Stimulated activated CD8-positive, alpha-beta memory T cell treated with anti-CD3 and anti-CD28 coated beads, Interleukin-4, amount 100 ng/mL, for 24 hours (primary cell): ENCODE results near the gene POLR3A.
A peak's percentile ranks its signal among the peaks of the same experiment; 100 is the strongest.
"Not testable (repeated sequence)": the region's sequence is repeated elsewhere in the genome, so short reads cannot be mapped to it uniquely, and the experiment has no call there.

Source experiments
- DNase-seq: peaks from one replicate; pipeline ENCODE4 v3.0.0-alpha.2; 2020; ENCODE audit warnings: low read depth

Gene POLR3A

DNA sequence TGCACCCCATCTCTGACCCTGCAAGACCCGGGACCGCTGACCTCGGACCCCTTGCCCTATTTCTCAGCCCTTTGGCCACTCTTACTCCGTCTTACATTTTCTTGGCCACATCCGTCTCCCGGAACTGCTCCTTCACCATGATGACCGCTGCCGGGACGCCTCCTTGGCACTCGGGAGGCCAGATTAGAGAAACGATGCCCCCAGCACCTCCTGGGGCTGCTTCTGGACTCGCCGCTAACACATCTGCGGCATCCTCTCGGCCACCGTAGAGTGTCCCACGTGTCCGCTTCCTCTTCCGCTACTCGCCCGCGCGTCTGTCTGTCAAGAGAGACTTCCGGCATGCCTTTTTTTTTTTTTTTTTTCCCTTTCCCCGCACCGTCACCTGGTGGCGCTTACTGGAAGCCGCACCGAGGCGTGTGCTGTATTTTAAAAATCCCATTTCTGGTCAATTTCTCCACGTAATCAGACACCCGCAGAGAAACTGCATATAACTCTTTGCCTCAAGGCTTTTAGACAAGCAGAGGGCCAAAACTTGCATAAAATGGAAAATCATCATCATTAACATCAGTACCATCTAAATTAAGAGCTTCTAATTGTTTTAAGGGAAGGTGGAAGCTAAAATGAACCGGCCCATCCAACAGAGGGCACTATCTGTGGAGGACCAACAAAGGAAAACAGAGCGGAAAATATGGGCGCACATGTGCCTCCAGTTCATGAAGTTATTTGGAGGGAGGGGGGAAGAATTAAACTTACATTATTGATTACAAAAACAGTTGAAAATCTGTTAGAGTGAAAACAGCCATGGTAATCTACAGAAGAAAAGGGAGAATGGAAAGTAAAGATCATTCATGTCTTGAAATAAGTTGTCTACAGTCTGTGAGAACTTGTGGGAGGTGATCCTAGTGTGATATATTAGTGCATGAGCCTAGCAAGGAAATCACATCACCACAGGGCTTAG, at the start of gene POLR3A:
TSS of gene POLR3A (minus strand) at position 247 of the 958 bp plus-strand sequence. CDS start at position 139, 108 bp downstream.
- DNase-seq, result peak; percentile 85

DNA sequence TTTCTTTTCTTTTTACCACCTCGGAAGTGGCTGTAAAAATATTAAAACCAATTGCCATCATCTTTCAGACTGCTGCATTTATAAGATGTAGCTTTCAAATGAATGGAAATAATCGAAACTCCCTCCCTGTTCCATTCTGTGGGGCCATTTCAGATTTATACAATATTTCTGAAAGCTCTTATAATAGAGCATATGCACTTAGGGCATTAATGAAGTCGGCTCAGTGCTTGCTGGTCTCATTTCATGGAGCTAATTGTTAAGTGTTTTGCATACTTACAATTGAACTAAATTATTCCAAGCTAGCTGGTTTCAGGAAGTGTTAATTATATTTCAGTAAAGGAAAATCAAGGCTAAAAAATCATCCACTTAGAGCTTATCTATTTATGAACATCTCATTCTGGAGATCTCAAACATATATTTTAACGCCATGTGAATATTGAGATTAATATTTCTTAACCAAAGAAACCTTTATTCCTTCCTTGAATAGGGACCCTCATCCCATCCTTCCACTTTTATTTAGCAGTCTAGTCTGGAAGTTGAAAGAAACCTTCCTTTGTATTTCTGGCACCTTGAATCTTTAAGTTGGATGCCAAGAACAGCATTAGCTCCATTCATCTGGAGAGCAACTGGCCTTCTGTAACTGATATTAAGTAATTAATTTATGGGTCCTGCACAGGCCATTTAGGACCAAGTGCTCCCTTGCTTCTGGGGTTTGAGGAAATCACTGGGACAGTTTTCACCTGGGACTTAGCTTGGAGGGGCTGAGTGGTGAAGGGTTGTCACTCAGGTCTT, 49.4 kb upstream of the POLR3A start:
- no peak for DNase-seq

DNA sequence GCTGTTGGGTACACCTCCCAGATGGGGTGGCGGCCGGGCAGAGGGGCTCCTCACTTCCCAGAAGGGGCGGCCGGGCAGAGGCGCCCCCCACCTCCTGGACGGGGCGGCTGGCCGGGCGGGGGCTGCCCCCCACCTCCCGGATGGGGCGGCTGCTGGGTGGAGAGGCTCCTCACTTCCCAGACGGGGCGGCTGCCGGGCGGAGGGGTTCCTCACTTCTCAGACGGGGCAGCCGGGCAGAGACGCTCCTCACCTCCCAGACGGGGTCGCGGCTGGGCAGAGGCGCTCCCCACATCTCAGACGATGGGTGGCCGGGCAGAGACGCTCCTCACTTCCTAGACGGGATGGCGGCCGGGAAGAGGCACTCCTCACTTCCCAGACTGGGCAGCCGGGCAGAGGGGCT, 46.5 kb upstream of the POLR3A start:
- DNase-seq, result not testable (repeated sequence)

DNA sequence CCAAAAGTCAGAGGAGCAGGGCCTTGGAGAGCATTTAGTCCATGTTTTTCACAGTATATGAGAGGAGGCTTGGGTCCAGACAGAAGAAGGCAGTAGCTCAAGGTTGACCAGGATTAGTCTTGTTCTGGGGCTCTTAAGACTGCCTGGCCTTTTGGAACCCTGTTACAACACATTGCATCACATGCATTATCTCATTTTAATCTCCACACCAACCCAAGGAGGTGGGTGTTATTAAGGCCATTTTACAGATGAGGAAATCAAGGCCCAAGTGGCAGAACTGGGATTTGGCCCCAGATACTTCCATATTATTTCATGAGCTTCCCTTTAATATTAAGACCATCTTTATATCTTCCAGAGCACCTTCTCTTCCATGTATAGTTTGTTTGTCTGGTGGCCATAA, 43.2 kb upstream of the POLR3A start:
- no peak for DNase-seq

DNA sequence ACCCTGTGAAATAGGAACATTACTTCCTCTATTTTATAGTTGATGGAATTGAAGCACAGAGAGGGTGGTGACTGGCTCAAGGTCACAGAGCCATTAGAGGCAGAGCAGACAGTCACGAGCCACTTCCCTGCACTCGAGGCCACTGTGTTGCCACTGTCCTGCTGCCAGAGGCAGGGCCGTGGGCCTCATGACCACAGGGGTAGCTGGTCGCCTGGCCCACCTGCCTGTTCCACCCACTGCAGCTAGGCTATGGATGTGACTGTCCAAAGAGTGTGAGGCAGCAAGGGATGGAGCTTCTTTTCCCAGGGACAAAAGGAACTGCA, 42.5 kb upstream of the POLR3A start:
- no peak for DNase-seq

DNA sequence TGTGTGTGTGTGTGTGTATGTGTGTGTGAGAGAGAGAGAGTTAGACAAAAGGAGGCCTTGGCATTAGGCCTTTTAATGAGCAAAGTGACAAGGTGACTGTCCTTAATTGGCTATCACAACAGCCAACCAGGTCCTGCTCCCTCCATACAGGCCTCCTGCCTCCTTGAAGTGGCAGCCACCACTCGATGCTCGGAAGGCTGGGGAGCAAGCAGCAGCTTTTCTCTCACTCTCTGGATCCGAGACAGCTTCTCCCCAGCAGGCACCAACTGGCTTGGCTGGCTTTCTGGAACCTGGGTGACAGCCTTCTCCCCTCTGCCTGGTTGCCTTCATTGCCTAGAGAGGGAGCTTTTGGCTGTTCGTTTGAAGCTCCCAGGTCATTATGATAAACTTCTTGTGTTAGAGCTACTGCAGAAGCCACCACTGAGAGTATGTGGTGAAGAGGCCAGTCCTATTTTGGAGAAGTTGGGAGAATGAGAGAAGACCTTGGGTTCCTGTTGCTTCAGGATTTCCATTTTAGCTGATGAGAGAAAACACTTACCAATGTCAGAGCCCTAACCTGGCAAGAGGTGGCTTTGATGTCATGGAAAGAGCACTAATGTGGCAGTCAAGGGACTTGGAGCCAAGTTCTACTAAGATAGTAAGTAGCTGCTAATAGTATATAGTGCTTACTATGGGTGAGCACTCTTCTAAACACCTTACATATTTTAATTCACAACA, 42.0 kb upstream of the POLR3A start:
- DNase-seq, result no peak

DNA sequence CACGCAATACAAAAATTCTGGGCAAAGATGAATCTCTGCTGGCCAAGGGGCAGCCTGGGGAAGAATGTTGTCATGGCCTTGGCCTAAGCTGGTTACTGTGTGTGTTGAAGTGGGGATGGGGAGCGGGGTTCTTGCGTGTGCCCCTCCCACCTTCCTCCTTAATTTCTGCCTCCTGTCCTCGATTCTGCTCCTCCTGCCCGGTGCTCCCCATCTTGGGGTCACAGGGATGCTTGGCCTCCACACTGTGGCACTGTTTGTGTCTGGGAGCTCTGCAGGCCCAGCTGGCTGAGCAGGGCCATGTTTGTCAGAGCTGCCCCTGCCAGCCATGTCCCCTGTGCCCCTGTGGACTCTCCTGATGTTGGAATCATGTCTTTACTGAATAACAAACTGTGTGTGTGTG, 41.4 kb upstream of the POLR3A start:
- no peak for DNase-seq

DNA sequence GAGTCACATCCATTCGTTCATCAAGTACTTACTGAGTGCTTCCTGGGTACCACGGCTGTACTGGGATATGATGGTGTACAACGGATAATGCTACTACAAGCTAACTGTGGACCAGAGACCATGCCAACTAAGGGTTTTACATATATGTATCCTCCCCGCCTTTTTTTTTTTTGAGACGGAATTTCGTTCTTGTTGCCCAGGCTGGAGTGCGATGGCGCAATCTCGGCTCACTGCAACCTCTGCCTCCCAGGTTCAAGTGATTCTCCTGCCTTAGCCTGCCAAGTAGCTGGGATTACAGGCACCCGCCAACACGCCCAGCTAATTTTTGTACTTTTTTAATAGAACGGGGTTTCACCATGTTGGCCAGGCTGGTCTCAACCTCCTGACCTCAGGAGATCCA, 40.7 kb upstream of the POLR3A start:
- DNase-seq, result not testable (repeated sequence)

DNA sequence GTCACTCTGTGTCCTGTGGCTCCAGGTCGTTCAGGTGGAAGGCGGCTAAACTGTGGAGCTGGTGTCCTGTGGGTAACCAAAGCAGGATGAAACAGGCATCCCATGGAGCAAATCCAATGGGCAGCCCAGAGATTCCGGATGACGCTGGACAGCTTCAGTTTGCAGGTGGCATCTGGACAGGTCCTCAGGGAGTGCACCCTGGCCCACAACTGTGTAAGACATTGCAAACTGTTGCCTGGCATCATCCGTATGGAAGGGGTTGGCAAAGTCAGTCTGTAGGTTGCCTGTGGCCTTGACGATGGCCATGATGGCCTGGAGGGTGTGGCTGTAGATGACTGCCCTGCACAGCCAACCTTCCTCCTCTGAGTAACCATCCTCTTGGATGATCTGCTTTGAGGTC, 39.8 kb upstream of the POLR3A start:
- no peak for DNase-seq

DNA sequence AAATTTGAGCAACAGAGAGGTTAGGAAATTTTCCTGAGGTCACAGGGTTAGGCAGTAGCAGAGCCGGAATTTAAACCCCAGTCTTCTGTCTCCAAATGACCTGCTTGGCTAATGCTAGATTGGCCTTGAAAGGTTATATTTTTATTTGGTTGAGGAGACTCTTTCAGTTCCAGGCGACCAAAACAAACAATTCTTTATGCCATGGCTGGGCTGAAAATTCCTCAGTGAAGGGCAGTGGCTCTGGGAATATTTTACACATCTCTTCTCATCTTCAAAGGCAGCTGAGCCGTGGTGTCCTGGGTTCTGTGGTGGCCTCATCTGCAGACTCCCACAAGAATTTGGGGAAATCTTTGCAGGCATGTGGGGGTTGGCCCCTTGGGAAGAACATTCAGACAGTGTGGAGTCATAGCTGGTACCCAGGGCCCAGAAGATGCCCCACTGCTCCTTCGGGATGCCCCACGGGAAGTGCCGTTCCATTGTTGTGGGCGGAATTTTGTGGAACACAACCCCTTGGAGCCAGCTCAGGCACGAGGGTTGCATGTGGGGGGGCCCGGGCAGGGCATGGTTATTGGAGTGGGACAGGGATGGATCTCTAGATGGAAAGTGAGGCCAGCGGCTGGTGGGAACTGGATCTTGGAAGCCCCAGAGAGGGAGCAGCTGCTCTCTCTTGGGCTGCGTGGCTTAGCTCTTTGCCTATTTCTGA, 37.6 kb upstream of the POLR3A start:
- no peak for DNase-seq

DNA sequence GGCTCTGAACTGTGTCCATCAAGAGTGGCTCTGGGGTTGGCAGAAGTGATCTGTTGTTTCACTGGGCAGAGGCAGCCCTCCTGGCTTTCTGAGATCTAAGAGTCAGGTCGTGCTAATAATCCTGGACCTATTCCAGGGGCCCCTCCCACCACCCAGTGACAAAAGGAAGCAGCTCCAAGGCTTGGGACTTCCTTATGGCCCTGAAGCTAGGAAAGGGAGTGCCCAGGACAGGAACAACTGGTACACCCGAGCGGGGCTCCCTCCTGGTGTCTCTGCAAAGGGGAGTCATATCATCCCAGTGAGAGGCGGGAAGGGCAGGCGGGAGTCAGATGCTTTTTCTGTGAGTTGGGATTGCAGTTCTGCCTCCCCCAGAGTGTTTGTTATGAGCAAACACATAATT, 36.7 kb upstream of the POLR3A start:
- no peak for DNase-seq

DNA sequence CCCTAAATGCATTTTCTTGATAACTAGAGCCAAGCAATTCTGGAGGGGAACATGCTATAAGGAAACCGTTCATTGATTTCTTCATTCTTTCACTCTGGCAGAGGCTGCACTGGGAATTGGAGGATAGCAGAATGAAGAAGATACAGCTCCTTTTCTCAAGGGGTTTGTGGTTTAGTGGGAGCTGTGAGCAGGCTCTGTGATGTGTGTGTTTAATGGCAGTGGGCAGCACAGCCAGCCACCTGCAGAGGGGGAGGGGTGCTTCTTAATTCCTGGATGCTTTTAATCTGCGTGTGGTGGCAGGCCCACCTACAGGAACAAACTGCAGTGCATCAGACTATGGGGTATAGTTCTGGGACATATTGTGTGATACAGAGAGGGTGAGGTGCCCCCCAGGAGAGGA, 36.3 kb upstream of the POLR3A start:
- DNase-seq, result no peak

DNA sequence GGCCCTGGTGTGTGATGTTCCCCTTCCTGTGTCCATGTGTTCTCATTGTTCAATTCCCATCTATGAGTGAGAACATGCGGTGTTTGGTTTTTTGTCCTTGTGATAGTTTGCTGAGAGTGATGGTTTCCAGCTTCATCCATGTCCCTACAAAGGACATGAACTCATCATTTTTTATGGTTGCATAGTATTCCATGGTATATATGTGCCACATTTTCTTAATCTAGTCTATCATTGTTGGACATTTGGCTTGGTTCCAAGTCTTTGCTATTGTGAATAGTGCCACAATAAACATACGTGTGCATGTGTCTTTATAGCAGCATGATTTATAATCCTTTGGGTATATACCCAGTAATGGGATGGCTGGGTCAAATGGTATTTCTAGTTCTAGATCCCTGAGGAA, 35.6 kb upstream of the POLR3A start:
- not testable (repeated sequence) for DNase-seq

DNA sequence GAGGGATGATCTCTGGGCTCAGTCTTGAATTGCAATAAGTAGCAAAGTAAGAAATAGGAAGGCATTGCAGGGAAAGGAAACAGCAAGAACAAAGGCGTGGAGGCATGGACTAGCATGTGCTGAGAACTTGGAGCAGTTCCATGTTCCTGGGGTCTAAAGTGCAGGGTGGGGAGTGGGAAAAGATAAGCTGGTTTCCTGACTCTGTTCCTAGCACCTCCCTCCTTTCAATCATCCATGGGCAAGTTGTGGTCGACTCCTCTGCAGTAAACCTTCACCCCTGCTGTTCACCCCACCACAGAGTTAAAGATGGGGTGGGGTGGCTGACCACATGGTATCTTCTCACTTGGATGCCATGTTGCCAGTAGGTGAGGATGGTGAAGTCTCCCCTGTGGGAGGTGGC, 33.9 kb upstream of the POLR3A start:
- no peak for DNase-seq

DNA sequence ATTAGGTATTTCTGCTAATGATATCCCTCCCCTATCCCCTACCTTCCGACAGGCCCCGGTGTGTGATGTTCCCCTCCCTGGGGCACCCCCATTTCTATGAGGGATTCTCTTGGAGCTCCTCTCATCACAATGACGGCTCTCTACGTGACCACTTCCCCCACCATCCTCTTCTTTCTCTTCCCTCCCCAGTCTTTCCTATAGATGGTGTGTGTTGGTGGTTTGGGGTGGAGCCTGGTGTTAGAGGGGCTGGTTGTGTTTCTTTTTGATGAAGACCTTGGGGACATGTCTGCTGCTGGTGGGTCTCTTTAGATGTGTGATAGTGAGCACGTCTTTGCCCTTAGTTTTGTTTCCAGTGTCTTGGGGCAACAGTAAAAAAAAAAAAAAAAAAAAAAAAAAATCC, 33.0 kb upstream of the POLR3A start:
- no peak for DNase-seq

DNA sequence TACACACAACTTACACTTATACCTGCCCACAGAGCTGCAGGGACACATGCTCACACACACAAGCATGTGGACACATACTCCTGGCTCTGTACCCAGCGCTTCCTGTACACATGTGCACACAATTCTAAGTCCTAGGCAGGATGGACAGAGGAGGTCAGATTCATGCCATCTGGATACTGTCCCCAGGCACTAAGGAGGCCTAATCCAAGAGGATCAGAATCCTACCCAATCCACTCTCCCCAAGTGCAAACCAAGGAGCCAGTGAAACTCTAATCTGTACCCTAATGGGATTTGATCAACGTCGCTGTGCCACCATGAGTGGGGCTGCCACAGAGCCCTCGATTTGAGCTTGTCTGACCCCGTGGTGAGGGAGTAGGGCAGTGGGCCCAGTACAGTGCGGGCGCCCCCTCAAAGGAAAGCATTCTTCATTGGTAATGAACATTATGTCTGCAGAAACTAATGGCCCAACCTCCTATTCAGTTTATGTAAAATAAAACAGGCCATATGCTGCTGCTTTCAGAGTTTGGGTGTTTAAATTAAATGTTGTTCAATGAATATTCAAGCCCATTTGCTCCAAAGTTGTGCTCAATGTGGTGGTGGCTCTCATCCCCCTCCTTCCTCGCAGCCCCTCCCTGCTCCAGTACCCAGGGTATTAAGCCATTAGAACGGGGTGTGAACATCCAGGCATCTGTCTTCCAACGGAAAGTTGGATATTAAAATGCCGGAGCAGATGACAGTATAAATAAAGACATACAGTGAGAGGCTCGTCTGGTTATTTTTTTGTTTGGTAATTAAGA, 30.8 kb upstream of the POLR3A start:
- no peak for DNase-seq

DNA sequence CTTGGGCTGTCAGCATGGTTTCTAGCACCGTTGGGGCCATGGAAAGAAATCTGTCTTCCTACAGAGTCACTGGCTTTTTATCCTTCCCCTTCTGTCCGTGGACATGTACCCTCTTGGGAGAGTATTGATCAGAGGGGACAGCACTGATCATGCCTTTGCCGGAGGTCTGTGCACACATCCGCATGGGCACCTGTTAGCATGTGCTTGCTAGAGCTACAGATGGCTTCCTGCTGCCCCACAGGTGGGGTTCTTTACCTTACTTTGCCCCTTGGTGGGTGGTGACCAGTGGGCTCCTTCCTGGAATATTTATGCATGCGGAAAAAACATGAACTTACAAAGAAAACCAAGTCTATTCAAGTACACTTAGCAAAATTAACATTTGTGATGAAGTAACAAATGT, 29.2 kb upstream of the POLR3A start:
- no peak for DNase-seq

DNA sequence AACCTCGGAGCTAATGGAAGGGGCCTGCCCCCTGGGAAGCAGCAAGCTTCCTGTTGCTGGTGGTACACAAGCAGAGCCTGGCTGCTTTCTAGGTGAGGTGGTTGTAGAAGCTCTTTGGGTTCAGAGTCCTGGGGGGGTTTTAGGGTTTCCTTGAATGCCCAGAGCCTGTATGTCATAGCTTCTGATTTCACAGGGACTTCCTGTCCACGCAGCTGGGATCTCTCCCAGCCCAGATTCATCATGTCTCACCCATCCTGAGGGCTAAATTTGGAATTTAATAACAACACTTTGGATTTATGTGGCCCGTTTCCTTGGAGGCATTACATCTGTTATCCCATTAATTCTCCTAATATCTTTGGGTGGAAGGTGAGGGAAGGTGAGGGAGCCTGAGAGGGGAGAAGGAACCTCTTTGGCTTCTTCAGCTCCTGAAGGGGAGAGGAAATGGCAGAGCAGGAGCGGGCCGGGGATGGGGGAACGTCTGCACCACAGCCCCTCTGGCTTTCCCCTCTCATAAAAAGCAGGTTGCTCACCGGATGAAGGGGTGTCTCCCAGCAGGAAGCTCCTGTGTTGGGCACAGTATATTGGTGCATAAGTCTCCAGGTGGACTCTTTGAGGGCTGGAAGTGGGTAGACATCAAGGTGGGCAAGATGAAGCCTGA, 24.0 kb upstream of the POLR3A start:
- DNase-seq, result no peak

DNA sequence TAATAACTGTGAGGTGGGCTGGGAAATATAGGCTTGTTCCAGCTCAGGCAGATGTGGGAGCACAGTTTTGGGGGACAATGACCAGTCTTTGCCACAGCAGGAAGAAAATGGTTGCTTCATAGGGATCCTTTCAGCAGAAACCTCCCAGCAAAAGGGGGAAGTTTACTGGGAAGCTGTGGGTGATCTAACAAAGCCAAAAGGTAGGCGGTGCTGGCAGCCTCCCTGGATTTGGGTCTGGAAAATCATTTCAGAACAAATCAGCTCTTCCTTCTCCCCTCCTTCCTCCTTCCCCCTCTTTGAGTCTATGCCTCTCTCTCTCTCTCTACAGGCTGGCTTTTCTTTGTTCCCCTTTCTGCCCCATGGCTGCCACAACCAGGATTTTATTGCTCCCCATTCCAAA, 20.5 kb upstream of the POLR3A start:
- DNase-seq, result no peak

DNA sequence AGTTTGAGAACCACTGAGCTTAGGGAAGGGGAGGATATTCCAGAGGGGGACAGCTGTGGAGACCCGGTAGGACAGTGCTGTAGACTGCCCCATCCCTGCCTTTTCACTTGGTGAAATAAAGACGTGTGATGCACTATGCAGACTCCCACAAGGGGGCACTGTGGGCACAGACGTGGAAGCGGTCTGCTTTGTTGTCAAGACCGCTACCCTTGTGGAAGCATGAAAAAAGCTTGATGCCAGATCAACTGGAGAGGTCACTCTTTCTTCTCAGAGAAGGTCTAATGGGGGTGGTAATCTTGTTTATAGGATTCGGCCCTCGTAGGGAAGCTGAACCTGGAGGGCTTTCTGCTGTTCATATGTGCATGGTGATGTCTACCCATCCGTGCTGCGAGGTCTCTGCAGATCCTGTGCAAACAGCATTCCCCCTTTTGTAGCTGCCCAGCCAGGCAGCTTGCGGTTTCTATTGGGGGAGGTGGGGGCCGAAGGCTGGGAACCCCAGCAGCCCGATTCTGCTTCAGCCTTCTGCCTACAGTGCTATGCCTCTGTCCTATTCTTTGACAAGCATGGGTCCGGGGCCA, 18.1 kb upstream of the POLR3A start:
- DNase-seq, result peak; percentile 74
